SK-N-MC (cell line): ENCODE data around the gene PCNX4.

Experiments
- EZH2 ChIP-seq: fragments of 200-600 bp; sonication (generic); IDR thresholded peaks from one replicate; pipeline ENCODE4 v1.6.1; 2017; ENCODE audit warnings: antibody characterized with exemption
- POLR2AphosphoS5 ChIP-seq: IDR thresholded peaks from 2 replicates; pipeline ENCODE4 v1.6.1; 2012; ENCODE audit warnings: mild to moderate bottlenecking, low read depth, low read length, borderline replicate concordance

GRCh38 chr14:60199321-60199720 is 107.6 kb downstream of the PCNX4 start:
- no peak for TF ChIP-seq POLR2AphosphoS5
- no peak for TF ChIP-seq EZH2
